Liver (tissue), 9 donors: ENCODE data around the gene ADGRF4. TPM values are rescaled to one million over a fixed set of nuclear protein-coding genes. Genes with fewer than 3 reads are reported as not detected.

Experiments
- DNase-seq: peaks from one replicate; pipeline ENCODE4 v3.0.0-alpha.2; 2017; ENCODE audit warnings: low spot score
- H3K27ac ChIP-seq, 2 donors: one replicate each; pipeline ENCODE4 v1.7.0; 2013; ENCODE audit warnings: inconsistent platforms in 2 of 2, low read length in 2 of 2, control low read depth in 1 of 2, low read depth in 1 of 2, mild to moderate bottlenecking in 1 of 2
- H3K27me3 ChIP-seq, 4 donors: one replicate each; pipeline versions ENCODE4 v1.6.1 to v1.7.0; 2013; ENCODE audit warnings: low read length in 3 of 4, inconsistent platforms in 1 of 4, mild to moderate bottlenecking in 1 of 4, moderate library complexity in 1 of 4; ENCODE audit not compliant: control insufficient read depth in 4 of 4, insufficient read depth in 4 of 4
- H3K36me3 ChIP-seq, 4 donors: one replicate each; pipeline versions ENCODE4 v1.6.1 to v1.7.0; 2013; ENCODE audit warnings: low read length in 3 of 4, mild to moderate bottlenecking in 3 of 4, low read depth in 1 of 4, moderate library complexity in 1 of 4; ENCODE audit not compliant: control insufficient read depth in 4 of 4, insufficient read depth in 3 of 4
- H3K4me1 ChIP-seq, 4 donors: one replicate each; pipeline versions ENCODE4 v1.6.1 to v1.7.0; 2013; ENCODE audit warnings: low read length in 3 of 4, mild to moderate bottlenecking in 3 of 4, moderate library complexity in 1 of 4; ENCODE audit not compliant: control insufficient read depth in 4 of 4, insufficient read depth in 4 of 4
- H3K4me3 ChIP-seq, 3 donors: one replicate each; pipeline versions ENCODE4 v1.6.1 to v1.7.0; 2013; ENCODE audit warnings: low read length in 3 of 3, control low read depth in 1 of 3, low read depth in 1 of 3, mild to moderate bottlenecking in 1 of 3
- H3K9ac ChIP-seq, 2 donors: one replicate each; pipeline ENCODE4 v1.7.0; 2013; ENCODE audit warnings: low read length in 2 of 2, mild to moderate bottlenecking in 2 of 2, moderate library complexity in 2 of 2, control low read depth in 1 of 2, low read depth in 1 of 2
- H3K9me3 ChIP-seq, 4 donors: one replicate each; pipeline versions ENCODE4 v1.6.1 to v1.7.0; 2013; ENCODE audit warnings: low read length in 3 of 4; ENCODE audit not compliant: control insufficient read depth in 4 of 4
- CTCF ChIP-seq: fragments of 150-350 bp; IDR thresholded peaks from 2 replicates; pipeline ENCODE4 v1.5.1; 2017; ENCODE audit warnings: improper control_type of control experiment, low read depth, low read length; ENCODE audit not compliant: missing input control
- EGR1 ChIP-seq, 2 donors: IDR thresholded peaks; 2 replicates each; pipeline ENCODE4 v1.6.1; 2016 to 2018; ENCODE audit warnings: antibody characterized with exemption in 2 of 2, low read depth in 2 of 2
- FOXA1 ChIP-seq: IDR thresholded peaks from 2 replicates; pipeline ENCODE4 v1.6.1; 2016; ENCODE audit warnings: antibody characterized with exemption
- FOXA2 ChIP-seq: IDR thresholded peaks from 2 replicates; pipeline ENCODE4 v1.6.1; 2016; ENCODE audit warnings: antibody characterized with exemption
- GABPA ChIP-seq, 2 donors: IDR thresholded peaks in 1 of 2; conservative IDR thresholded peaks in 1 of 2; 2 replicates each; pipeline ENCODE4 v1.6.1; 2016; ENCODE audit warnings: antibody characterized with exemption in 2 of 2, mild to moderate bottlenecking in 1 of 2, moderate library complexity in 1 of 2
- HNF4G ChIP-seq: IDR thresholded peaks from 2 replicates; pipeline ENCODE4 v1.6.1; 2016; ENCODE audit warnings: antibody characterized with exemption
- JUND ChIP-seq, 2 donors: IDR thresholded peaks; 2 replicates each; pipeline ENCODE4 v1.6.1; 2016; ENCODE audit warnings: antibody characterized with exemption in 2 of 2
- MAX ChIP-seq: IDR thresholded peaks from 2 replicates; pipeline ENCODE4 v1.6.1; 2016; ENCODE audit warnings: antibody characterized with exemption
- NR2F2 ChIP-seq: IDR thresholded peaks from 2 replicates; pipeline ENCODE4 v1.6.1; 2016; ENCODE audit warnings: antibody characterized with exemption
- RAD21 ChIP-seq, 2 donors: IDR thresholded peaks; 2 replicates each; pipeline ENCODE4 v1.6.1; 2016; ENCODE audit warnings: antibody characterized with exemption in 2 of 2, mild to moderate bottlenecking in 2 of 2
- REST ChIP-seq: IDR thresholded peaks from 2 replicates; pipeline ENCODE4 v1.6.1; 2016; ENCODE audit warnings: antibody characterized with exemption, mild to moderate bottlenecking
- RXRA ChIP-seq, 2 donors: IDR thresholded peaks; 2 replicates each; pipeline ENCODE4 v1.6.1; 2017 to 2018; ENCODE audit warnings: antibody characterized with exemption in 2 of 2, mild to moderate bottlenecking in 1 of 2
- SP1 ChIP-seq: IDR thresholded peaks from 2 replicates; pipeline ENCODE4 v1.6.1; 2018; ENCODE audit warnings: antibody characterized with exemption, mild to moderate bottlenecking
- TAF1 ChIP-seq: conservative IDR thresholded peaks from 2 replicates; pipeline ENCODE4 v1.6.1; 2016; ENCODE audit warnings: antibody characterized with exemption, mild to moderate bottlenecking
- ZBTB33 ChIP-seq: IDR thresholded peaks from 2 replicates; pipeline ENCODE4 v1.6.1; 2016; ENCODE audit warnings: antibody characterized with exemption
- WGBS: extraction: QIAGEN DNeasy Blood & Tissue Kit; methylation state at CpG from one replicate; pipeline ENCODE4 v1.1.7; 2013; 5-methylcytosine and 5-hydroxymethylcytosine counted together
- polyA plus RNA-seq, 2 donors: library from polyadenylated mRNA; stranded (reverse) in 1 of 2; unstranded in 1 of 2; fragments of 200-250 nt in 1 of 2; fragments of >200 nt in 1 of 2; fragmentation: Nextera tagmentation in 1 of 2; extraction: Ambion mirVana in 1 of 2; gene quantifications; one replicate each; pipeline versions ENCODE4 v1.2.1 to v1.2.3, GENCODE V29; 2013 to 2015
- total RNA-seq, 2 donors: library from RNA; depleted of rRNA; stranded (reverse); fragments of >200 nt; gene quantifications; one replicate each; pipeline ENCODE4 v1.2.3, GENCODE V29; 2014
- TF ChIP-seq, protein P1 (sequence below): IDR thresholded peaks from 2 replicates; pipeline ENCODE4 v1.6.1; 2016; ENCODE audit warnings: antibody characterized with exemption
- donor health status: healthy.
- donor health status: healthy.
- donor health status: healthy.
- donor health status: healthy.
- donor health status: healthy.

ADGRF4 gene
- total and polyA plus RNA-seq, 4 donors, result not detected

DNA sequence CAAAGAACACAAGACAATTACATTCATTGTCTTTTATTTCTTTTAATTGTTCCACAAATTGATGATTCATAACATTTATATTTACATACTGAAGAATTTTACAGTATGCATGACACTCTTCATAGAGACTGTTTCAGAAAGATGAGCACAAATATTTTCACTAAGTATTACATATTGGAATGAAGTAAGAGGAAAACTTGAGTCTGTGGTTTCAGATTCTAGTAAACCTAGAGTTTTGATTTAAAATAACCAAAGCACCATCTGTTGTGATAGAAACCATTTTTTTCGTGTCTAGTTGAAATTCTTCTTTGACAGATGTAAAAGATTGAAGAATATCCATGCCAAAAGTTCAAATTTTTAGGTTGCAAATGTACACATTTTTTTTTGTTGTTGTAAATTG lies 51.4 kb downstream of the ADGRF4 start (continued):
- TF ChIP-seq CTCF (no peak), FOXA2 (no peak), RXRA (IDR thresholded peaks at IDR 0.05) (no peak), RAD21 (IDR thresholded peaks at IDR 0.05) (no peak)

DNA sequence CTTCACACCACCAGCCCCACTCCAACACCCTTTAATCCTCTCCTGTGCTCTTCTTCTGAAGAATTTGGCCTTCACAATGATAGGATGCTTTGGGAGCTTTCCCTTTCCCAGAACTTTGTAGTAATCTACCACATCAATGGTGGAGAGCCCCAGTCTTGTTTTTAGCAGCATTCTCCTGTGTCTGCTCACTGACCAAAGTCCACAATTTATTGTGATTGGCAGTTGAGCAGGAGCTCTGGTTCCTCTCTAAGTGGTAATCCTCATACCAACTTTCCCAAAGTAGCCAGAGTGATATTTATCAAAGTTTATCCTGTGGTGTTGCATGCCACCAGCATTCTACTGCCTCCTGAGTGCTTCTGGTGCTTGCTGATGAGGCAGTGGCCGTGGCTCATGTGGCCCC lies 54.4 kb downstream of the ADGRF4 start:
- no peak overlapping the region for H3K4me3 ChIP-seq
- H3K9ac ChIP-seq, result no peak overlapping the region
- no peaks in the 10 kb centered on the region for H3K9me3 ChIP-seq
- 70% methylated on average over 1 of the region's 1 CpG for WGBS
- no peaks in the 10 kb centered on the region for H3K36me3 ChIP-seq
- no peaks in the 10 kb centered on the region for H3K4me1 ChIP-seq
- TF ChIP-seq RXRA (IDR thresholded peaks at IDR 0.05), result no peak
- no peak for TF ChIP-seq NR2F2
- TF ChIP-seq FOXA1, result no peak
- TF ChIP-seq REST, result no peak
- DNase-seq, result no peak
- no peak overlapping the region for H3K27ac ChIP-seq
- H3K27me3 ChIP-seq, result peaks cover 0 to 3% (median 0%) of the 10 kb centered on the region in 4 donors

GRCh38 chr6:47759364-47759763 lies 61.0 kb downstream of the ADGRF4 start:
- no peak for DNase-seq
- Histone ChIP-seq H3K27me3 (peaks cover 0 to 2% (median 0%) of the 10 kb centered on the region in 4 donors), H3K9ac (no peak overlapping the region), H3K36me3 (no peaks in the 10 kb centered on the region), H3K9me3 (no peaks in the 10 kb centered on the region), H3K4me1 (no peaks in the 10 kb centered on the region), H3K4me3 (no peak overlapping the region), H3K27ac (no peak overlapping the region)
- 63% methylated on average over 1 of the region's 1 CpG for WGBS
- TF ChIP-seq ZBTB33 (no peak), GABPA (IDR thresholded peaks at IDR 0.05 in 1 of 2, conservative IDR thresholded peaks at IDR 0.05 in 1 of 2) (no peak), TAF1 (no peak), NR2F2 (no peak), SP1 (no peak), JUND (IDR thresholded peaks at IDR 0.05) (no peak), MAX (no peak), FOXA2 (no peak), EGR1 (IDR thresholded peaks at IDR 0.05; ENCODE audit: low read depth in 2 of 2) (no peak), REST (no peak), CTCF (no peak), HNF4G (no peak)
- TF ChIP-seq, protein P1, sequence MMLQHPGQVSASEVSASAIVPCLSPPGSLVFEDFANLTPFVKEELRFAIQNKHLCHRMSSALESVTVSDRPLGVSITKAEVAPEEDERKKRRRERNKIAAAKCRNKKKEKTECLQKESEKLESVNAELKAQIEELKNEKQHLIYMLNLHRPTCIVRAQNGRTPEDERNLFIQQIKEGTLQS, result no peak
